OCI-LY7 (cell line): ENCODE results near the gene CFAP65. TPM values are rescaled to one million over a fixed set of nuclear protein-coding genes. Genes with fewer than 3 reads are reported as not detected.

Source experiments
- BruUV-seq: library from RNA; stranded (reverse); fragments of 400-500 nt; replicated peaks from 2 replicates; lab custom pipeline; 2021; lab: Mats Ljungman, UMichigan
- CTCF ChIA-PET: fragments of 300-600 bp; sonication (Branson Sonifier 250); formaldehyde crosslinking; loops from one replicate; lab custom pipeline; 2022; ENCODE audit warnings: antibody characterized with exemption; ENCODE audit not compliant: unreplicated experiment; lab: Charles Lee
- POLR2A ChIA-PET: fragments of 300-600 bp; sonication (Branson Sonifier 250); formaldehyde crosslinking; loops from one replicate; lab custom pipeline; 2022; ENCODE audit warnings: antibody characterized with exemption; lab: Charles Lee
- DNase-seq: peaks from one replicate; pipeline ENCODE4 v3.0.0-alpha.2; 2015; ENCODE audit warnings: low spot score
- H2AFZ ChIP-seq: fragments of 200-600 bp; sonication (generic), shearing (Covaris generic); 2 replicates; pipeline ENCODE4 v1.6.1; 2014; ENCODE audit warnings: mild to moderate bottlenecking, antibody characterized with exemption, low read length, moderate library complexity
- H3K27ac ChIP-seq: fragments of 200-600 bp; sonication (generic); 2 replicates; pipeline ENCODE4 v1.5.1; 2014; ENCODE audit warnings: mixed run types, low read depth, mild to moderate bottlenecking, moderate library complexity, low read length, inconsistent platforms; ENCODE audit not compliant: poor library complexity, severe bottlenecking
- H3K36me3 ChIP-seq: fragments of 200-600 bp; sonication (generic); 2 replicates; pipeline ENCODE4 v1.6.1; 2014; ENCODE audit warnings: mild to moderate bottlenecking, antibody characterized with exemption, low read length, moderate library complexity, mixed read lengths; ENCODE audit not compliant: insufficient read depth
- H3K4me1 ChIP-seq: fragments of 200-600 bp; sonication (generic); 2 replicates; pipeline ENCODE4 v1.5.1; 2014; ENCODE audit warnings: mild to moderate bottlenecking, low read length; ENCODE audit not compliant: insufficient read depth, poor library complexity, severe bottlenecking
- H3K4me2 ChIP-seq: fragments of 200-600 bp; sonication (generic); 2 replicates; pipeline ENCODE4 v1.6.1; 2014; ENCODE audit warnings: mild to moderate bottlenecking, low read length
- H3K4me3 ChIP-seq: fragments of 200-600 bp; sonication (generic); 2 replicates; pipeline ENCODE4 v1.5.1; 2014; ENCODE audit warnings: mild to moderate bottlenecking, low read depth, low read length; ENCODE audit not compliant: poor library complexity, severe bottlenecking
- H3K79me2 ChIP-seq: fragments of 200-600 bp; sonication (generic); 2 replicates; pipeline ENCODE4 v1.6.1; 2016; ENCODE audit warnings: low read depth, mild to moderate bottlenecking, low read length, moderate library complexity, mixed read lengths; ENCODE audit not compliant: insufficient read depth
- H3K9me2 ChIP-seq: fragments of 200-600 bp; sonication (generic); 2 replicates; pipeline ENCODE4 v1.6.1; 2016; ENCODE audit warnings: mild to moderate bottlenecking, low read length, mixed read lengths; ENCODE audit not compliant: insufficient read depth
- H3K9me3 ChIP-seq: fragments of 200-600 bp; sonication (generic); 2 replicates; pipeline ENCODE4 v1.6.1; 2014; ENCODE audit warnings: mild to moderate bottlenecking, mixed run types, low read length, mixed read lengths
- H4K20me1 ChIP-seq: fragments of 200-600 bp; sonication (generic); 2 replicates; pipeline ENCODE4 v1.6.1; 2014; ENCODE audit warnings: mild to moderate bottlenecking, antibody characterized with exemption, low read length, moderate library complexity, mixed read lengths; ENCODE audit not compliant: insufficient read depth
- CTCF ChIP-seq: fragments of 200-600 bp; sonication (generic); conservative IDR thresholded peaks from 2 replicates; pipeline ENCODE4 v1.5.1; 2014; ENCODE audit warnings: mild to moderate bottlenecking, antibody characterized with exemption, low read length, moderate library complexity, mixed read lengths
- EZH2phosphoT487 ChIP-seq: fragments of 200-600 bp; sonication (generic); IDR thresholded peaks from 2 replicates; pipeline ENCODE4 v1.6.1; 2018; ENCODE audit warnings: low read depth, borderline replicate concordance, mild to moderate bottlenecking, mixed run types, antibody characterized with exemption, low read length, moderate library complexity, mixed read lengths
- intact Hi-C: fragments of 100-400 bp; cut with micrococcal nuclease; formaldehyde crosslinking; loops from one replicate; pipeline ENCODE4 v1.10.0; 2022; ENCODE audit not compliant: unreplicated experiment
- total RNA-seq, 2 experiments: library from RNA; depleted of rRNA in 1 of 2; stranded (reverse); fragments of >200 nt in 1 of 2; shearing (Covaris generic) in 1 of 2; gene quantifications; 2 replicates each; pipeline ENCODE4 v1.2.3, GENCODE V29; 2014 to 2022

CFAP65 gene
- total RNA-seq, 2 experiments from 2014 or later = not detected

- H3K9me3 ChIP-seq = no peaks in the 10 kb centered on the region
- no peak overlapping the region for H3K27ac ChIP-seq
- no TSS peak for BruUV-seq
- no peak overlapping the region for H3K4me2 ChIP-seq
- no peaks in the 10 kb centered on the region for H3K36me3 ChIP-seq
- H3K9me2 ChIP-seq = no peaks in the 10 kb centered on the region
- H2AFZ ChIP-seq = no peak overlapping the region
- no peak for DNase-seq
- ChIA-PET POLR2A (no interaction called here), CTCF (no interaction called here)
- no peak overlapping the region for H3K4me3 ChIP-seq
- H3K4me1 ChIP-seq = no peaks in the 10 kb centered on the region
- TF ChIP-seq CTCF (no peak), EZH2phosphoT487 (no peak)
- no peaks in the 10 kb centered on the region for H3K79me2 ChIP-seq
- intact Hi-C loops = no loop called here
- no peaks in the 10 kb centered on the region for H4K20me1 ChIP-seq
Observed at GRCh38 chr2:218986148-218986761, 55.1 kb downstream of the CFAP65 start.

GRCh38 chr2:218985325-218986091 is 55.8 kb downstream of the CFAP65 start:
- POLR2A ChIA-PET = no interaction called here
- no peak overlapping the region for H3K4me3 ChIP-seq
- intact Hi-C loops = no loop called here
- no peak overlapping the region for H3K27ac ChIP-seq
- no peaks in the 10 kb centered on the region for H3K9me2 ChIP-seq
- TF ChIP-seq CTCF = no peak
- no peak for TF ChIP-seq EZH2phosphoT487
- no peaks in the 10 kb centered on the region for H3K9me3 ChIP-seq
- no peaks in the 10 kb centered on the region for H3K36me3 ChIP-seq
- H2AFZ ChIP-seq = no peak overlapping the region
- CTCF ChIA-PET = no interaction called here
- BruUV-seq = no TSS peak
- no peaks in the 10 kb centered on the region for H3K79me2 ChIP-seq
- DNase-seq = no peak
- H3K4me1 ChIP-seq = no peaks in the 10 kb centered on the region
- no peak overlapping the region for H3K4me2 ChIP-seq
- no peaks in the 10 kb centered on the region for H4K20me1 ChIP-seq

GRCh38 chr2:218985021-218985324 is 56.3 kb downstream of the CFAP65 start, which contains the start of gene FEV:
FEV (minus strand) TSS chr2:218985184; CDS start chr2:218985075, 109 bp downstream.
- intact Hi-C loops = no loop called here
- no peaks in the 10 kb centered on the region for H3K4me1 ChIP-seq
- H3K9me3 ChIP-seq = no peaks in the 10 kb centered on the region
- no peaks in the 10 kb centered on the region for H3K79me2 ChIP-seq
- H3K9me2 ChIP-seq = no peaks in the 10 kb centered on the region
- no peak for DNase-seq
- no peak within 1 kb of the TSS for H3K4me2 ChIP-seq
- POLR2A ChIA-PET = no interaction called here
- H3K36me3 ChIP-seq = no peaks in the 10 kb centered on the region
- no peak for TF ChIP-seq CTCF
- no peak for TF ChIP-seq EZH2phosphoT487
- no peak within 1 kb of the TSS for H3K4me3 ChIP-seq
- CTCF ChIA-PET = no interaction called here
- no peak within 1 kb of the TSS for H3K27ac ChIP-seq
- H2AFZ ChIP-seq = no peak within 1 kb of the TSS
- H4K20me1 ChIP-seq = no peaks in the 10 kb centered on the region
- BruUV-seq = no TSS peak
